Suppressor macrophage treated with lipopolysaccharide for 1 hour (primary cell): ENCODE results near the gene C6orf15.
A peak's percentile ranks its signal among the peaks of the same experiment; 100 is the strongest.

Experiments used
- DNase-seq, 3 donors: peaks; one replicate each; pipeline ENCODE4 v3.0.0-alpha.2; 2020 to 2022

Gene C6orf15

DNA sequence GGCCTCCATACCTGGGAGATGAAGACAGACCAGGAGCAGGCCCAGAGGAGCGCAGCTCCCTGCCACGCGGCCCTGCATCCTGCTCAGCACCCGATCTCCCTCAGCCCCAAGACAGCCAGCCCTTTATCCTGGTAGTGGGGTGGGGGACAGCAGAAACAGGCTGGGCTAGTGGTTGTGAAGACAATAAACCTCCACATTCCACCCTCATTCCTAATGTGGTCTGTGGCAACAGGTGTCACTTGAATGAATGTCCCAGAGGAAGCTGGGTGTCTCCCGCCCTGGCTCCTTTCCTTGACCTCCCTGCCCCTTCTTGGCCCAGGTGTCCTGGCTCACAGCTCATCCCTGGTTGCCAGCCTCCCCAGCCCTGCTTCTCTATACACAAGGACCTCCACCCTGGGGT lies at the start of gene C6orf15:
Gene C6orf15, minus strand, starts transcription at position 98 of the 400 bp plus-strand sequence. Its CDS starts 20 bp downstream, at position 78.
- no peak for DNase-seq

DNA sequence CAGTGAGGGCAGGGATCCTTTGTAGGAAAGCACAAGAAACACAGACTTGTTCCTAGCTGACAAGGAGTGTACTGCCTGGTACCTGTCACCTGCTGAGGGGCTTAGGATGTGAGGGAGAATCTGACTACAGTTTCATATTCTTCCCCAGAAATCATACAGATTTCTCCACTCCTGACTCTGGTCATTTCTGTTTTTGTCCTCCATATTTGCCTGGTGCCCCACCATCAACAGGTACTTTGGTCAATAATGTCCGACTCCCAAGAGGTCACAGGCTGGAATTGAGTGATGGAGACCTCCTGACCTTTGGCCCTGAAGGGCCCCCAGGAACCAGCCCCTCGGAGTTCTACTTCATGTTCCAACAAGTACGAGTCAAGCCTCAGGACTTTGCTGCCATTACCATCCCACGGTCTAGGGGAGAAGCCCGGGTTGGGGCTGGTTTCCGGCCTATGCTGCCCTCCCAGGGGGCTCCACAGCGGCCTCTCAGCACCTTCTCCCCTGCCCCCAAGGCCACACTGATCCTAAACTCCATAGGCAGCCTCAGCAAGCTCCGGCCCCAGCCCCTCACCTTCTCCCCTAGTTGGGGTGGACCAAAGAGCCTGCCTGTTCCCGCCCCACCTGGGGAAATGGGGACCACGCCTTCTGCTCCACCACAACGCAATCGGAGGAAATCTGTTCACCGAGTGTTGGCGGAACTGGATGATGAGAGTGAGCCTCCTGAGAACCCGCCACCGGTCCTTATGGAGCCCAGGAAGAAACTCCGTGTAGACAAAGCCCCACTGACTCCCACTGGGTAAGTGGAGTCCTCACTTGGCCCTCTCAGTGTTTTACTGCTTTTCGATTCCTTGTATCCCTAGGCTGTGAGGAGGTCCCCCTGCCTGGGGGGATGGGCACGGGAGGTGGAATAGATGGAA lies 49.1 kb upstream of the C6orf15 start:
- no peak for DNase-seq

- peak in 1 of 3 donors; percentile 12 for DNase-seq
Observed at GRCh38 chr6:31158863-31159855, 46.8 kb upstream of the C6orf15 start.

GRCh38 chr6:31158140-31158862 lies 45.9 kb upstream of the C6orf15 start, which contains the start of gene TCF19:
TSS of gene TCF19 (plus strand) at chr6:31158589. CDS start at chr6:31159470, 881 bp downstream.
- DNase-seq, result peak; percentile 99 to 100 (median 100)

DNA sequence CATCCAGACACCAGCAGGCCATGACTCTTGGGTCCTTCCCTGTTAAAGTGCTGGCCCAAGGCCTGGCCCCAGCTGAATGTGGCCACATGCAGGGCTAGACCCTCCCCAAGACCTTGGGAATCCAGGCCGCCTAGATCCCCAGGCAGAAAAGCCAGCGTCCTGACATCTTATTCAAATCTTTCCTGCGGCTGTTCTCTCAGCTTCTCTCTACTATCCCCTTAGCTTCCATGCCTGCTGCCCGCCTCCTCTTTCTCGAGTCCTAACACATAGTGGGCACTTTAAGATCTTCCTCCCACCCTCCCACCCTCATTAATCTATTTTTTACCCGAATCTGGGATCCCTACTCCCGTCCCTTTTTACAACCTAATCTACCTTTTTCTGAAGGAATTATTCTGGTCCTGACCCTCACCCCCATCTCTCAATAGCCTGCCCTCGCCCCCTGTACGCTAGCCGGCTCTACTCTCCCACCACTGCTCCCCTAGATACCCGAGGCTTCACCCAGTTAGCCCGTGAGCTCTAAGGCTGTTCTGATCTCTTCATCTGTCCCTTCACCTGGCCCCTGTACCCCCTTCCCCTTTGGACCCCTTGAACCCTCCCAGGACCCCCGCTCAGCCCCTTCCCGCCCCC lies 45.3 kb upstream of the C6orf15 start, which contains the start of gene CCHCR1:
Gene CCHCR1, minus strand, starts transcription at position 290 of the 627 bp plus-strand sequence. Its CDS starts 202 bp downstream, at position 88.
- DNase-seq, result no peak

DNA sequence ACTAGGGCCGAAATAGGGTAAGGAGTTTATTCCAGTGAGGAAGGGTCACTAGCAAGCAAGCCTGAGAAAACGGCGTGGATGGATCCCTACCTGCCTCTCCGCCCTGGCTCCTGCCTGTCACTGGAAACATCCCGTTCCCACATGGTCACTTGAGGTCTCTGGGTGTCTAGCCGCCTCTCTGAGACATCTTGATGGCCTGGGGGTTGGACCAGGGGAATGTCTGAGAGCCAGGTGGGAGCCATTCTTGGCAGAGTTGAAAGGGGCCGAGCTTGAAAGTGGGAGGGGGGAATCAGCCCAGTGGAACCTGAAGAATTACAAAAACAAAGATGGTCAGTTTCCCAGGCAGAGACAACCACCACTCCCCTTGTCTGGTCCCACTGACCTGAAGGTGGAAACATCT lies 44.3 kb upstream of the C6orf15 start:
- DNase-seq, result no peak

GRCh38 chr6:31154436-31154835 lies 42.1 kb upstream of the C6orf15 start:
- DNase-seq, result no peak

GRCh38 chr6:31152781-31153180 lies 40.4 kb upstream of the C6orf15 start:
- no peak for DNase-seq

DNA sequence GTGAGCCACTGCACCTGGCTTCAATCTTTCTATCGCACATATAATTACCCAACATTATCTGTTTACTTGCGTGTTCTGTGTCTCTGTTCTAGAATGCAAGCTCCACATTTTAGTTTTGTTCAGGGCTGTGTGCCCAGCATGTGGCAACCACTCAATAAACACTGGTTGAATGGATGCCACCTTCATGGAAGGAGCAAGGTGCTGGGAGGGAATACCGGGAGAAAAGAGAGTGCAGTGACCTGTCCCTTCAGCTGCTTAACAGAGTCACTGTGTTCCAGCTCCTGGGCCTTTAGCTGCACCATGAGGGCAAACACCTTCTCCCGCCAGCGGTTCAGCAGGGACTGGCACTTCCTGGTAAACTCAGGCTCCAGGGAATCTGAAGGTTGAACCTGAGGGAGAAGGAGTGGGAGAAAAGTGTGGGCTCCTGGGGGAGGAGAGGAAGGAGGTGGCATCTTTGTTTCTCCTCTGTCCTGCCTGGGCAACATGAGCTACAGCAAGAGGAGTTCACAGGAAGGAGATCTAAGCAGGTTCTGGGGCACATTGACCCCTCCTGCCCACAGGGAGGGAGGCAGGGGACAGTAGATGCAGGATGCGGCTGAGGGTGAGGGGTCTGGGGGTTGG lies 37.6 kb upstream of the C6orf15 start:
- no peak for DNase-seq

- no peak for DNase-seq
Observed at GRCh38 chr6:31145386-31145785, 33.0 kb upstream of the C6orf15 start.

DNA sequence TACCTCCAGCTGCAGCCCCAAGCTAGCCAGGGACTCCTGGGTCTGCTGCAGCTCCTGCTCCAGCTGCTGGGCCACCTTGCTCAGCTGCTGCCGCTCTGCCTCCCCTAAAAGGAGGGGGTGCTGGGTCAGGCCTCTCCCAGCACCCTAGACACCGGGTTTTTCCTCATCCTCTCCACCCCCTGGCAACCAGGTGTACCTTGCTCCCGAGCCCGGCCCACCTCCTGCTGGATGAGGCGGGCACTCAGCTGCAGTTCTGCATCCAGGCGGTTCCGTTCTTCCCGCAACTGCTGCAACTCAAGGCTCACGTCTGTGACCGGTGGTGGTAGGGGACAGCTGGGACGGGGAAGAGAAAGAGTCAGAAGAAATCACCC lies 32.6 kb upstream of the C6orf15 start:
- no peak for DNase-seq

DNA sequence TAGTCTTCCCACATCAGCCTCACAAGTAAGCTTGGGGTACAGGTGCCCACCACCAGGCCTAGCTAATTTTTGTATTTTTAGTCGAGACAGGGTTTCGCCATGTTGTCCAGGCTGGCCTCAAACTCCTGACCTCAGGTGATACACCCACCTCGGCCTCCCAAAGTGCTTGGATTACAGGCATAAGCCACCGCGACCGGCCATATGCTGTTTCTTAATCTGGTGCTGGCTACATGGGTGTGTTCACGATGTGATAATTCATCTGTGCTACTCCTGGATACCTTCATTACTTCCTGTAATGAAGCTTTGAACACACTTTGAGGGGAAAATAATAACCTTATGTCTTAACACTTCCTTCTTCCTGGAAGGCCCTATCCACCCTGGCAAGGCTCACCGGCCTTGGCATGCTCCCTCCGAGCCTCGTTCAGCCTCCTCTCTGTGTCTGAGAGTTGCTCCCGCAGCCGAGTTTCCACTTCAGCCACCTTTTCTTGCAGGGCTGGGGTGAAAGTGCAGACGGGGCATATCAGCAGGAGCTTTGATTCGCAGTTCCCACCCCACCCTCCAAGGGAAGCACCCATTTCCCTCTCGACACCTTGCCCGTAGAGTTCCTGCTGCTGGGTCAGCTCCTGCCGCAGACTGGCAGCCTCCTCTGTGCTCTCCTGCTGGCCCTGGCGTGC lies 32.1 kb upstream of the C6orf15 start:
- DNase-seq, result no peak

- no peak for DNase-seq
Observed at GRCh38 chr6:31143148-31143547, 30.8 kb upstream of the C6orf15 start.

- DNase-seq, result peak in 2 of 3 donors; percentile 36 to 51
Observed at GRCh38 chr6:31142361-31142761, 30.0 kb upstream of the C6orf15 start.

- no peak for DNase-seq
Observed at GRCh38 chr6:31140643-31141042, 28.3 kb upstream of the C6orf15 start.

GRCh38 chr6:31139599-31139998 lies 27.2 kb upstream of the C6orf15 start:
- DNase-seq, result no peak

- DNase-seq, result no peak
Observed at GRCh38 chr6:31138982-31139381, 26.6 kb upstream of the C6orf15 start, which contains the start of gene PSORS1C2. TSS of gene PSORS1C2 (minus strand) at chr6:31139066. CDS start at chr6:31139026, 40 bp downstream.

DNA sequence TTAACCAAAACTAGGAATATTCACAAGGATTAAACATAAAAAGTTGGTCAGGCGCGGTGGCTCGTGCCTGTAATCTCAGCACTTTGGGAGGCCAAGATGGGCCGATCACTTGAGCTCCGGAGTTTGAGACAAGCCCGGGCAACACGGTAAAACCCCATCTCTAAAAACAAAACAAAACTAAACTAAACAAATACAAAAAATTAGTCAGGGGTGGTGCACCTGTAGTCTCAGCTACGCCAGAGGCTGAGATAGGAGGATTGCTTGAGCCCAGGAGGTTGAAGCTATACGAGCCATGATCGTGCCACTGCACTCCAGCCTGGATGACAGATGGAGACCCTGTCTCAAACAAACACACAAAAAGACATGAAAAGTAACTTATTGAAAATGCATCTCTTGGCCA lies 23.3 kb upstream of the C6orf15 start:
- DNase-seq, result no peak

GRCh38 chr6:31132806-31133205 lies 20.4 kb upstream of the C6orf15 start:
- DNase-seq, result no peak

DNA sequence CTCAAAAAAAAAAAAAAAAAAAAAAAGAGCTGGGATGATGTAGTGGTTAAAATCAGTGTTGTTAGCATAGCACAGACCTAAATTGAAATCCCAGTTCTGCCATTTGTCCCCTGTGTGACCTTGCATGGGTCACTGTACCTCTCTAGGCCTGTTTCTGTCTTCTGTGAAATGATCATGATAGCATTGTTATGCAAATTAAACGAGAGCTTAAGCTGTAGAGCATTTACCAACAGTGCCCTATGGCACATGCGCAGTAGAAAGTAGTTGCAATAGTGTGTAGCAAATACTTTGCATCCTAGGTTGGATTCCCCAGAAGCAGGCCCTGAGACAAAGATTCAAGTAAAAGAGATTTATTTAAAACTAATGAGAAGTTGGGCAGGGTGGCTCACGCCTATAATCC lies 19.2 kb upstream of the C6orf15 start:
- no peak for DNase-seq

- DNase-seq, result no peak
Observed at GRCh38 chr6:31130751-31131150, 18.4 kb upstream of the C6orf15 start.
